Measurements from ENCODE around the gene PSG1. TPM values are rescaled to one million over a fixed set of nuclear protein-coding genes. Genes with fewer than 3 reads are reported as not detected.
A peak's percentile ranks its signal among the peaks of the same experiment; 100 is the strongest.
"Not testable (repeated sequence)": the region's sequence is repeated elsewhere in the genome, so short reads cannot be mapped to it uniquely, and the experiment has no call there.

Gene PSG1
- total and polyA plus RNA-seq, 4 experiments from 2014 or later: not detected

- H3K4me3 Mint-ChIP-seq: no peak overlapping the region
- Histone ChIP-seq H3K9me3 (ENCODE audit: control insufficient read depth in 1 of 2, low read length in 2 of 2) (no peaks in the 10 kb centered on the region), H3K27me3 (ENCODE audit: insufficient read depth, low read length) (no peaks in the 10 kb centered on the region), H3K36me3 (ENCODE audit: insufficient read depth, low read length) (no peaks in the 10 kb centered on the region), H3K4me3 (ENCODE audit: low read length in 2 of 2) (no peak overlapping the region), H3K4me1 (ENCODE audit: insufficient read depth, low read length) (no peaks in the 10 kb centered on the region), H3K27ac (ENCODE audit: low read depth, low read length) (no peak overlapping the region)
- H3K9me3 Mint-ChIP-seq: peaks cover 0 to 7% (median 2%) of the 10 kb centered on the region in 8 donors
- no peaks in the 10 kb centered on the region for H3K4me1 Mint-ChIP-seq
- no peaks in the 10 kb centered on the region for H3K36me3 Mint-ChIP-seq
- peaks cover 5 to 11% of the 10 kb centered on the region in 2 donors for H3K27me3 Mint-ChIP-seq
- POLR2A ChIA-PET (ENCODE audit: partially characterized antibody): no interaction called here
- no peak for DNase-seq
- CTCF ChIA-PET (ENCODE audit: partially characterized antibody): no interaction called here
- H3K27ac Mint-ChIP-seq: peak overlapping the region in 1 of 7 donors; percentile 51
- intact Hi-C loops (cut with micrococcal nuclease): no loop called here
Measured at GRCh38 chr19:42857544-42857867, 22.0 kb downstream of the PSG1 start.

DNA sequence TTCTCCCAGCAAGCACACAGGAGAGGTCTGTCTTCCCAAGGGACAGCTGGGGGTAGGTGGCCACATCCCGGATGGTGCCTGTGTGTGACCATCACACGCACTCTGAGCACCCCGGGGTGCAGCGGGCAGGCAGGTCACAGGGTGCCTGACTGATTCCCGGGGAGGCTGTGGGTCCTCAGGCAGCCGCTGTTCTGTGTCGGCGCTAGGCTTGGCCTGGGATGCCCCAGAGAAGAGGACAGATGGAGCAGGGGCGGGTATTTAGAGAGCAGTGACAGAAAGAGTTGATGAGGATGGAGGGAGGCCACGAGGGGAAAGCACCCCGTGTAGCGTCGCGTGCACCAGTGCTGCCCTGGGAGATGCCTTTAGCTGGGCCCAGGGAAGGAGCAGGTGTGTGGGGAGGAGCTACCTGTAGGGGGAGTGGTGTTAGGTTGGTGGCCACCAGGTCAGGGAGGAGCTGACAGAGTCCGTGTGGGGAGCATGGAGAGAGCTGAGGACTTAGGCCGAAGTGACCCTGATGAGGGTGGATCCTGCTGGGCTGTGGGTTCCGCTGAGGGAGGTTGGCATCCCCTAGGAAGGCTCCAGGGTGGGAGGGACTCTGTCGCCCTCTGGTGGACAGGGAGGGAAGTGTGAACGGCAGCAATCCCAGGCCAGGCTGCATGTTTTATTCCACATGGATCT lies 22.5 kb downstream of the PSG1 start:
- H3K27me3 Mint-ChIP-seq; CTCF ChIA-PET (ENCODE audit: partially characterized antibody); H3K36me3 Mint-ChIP-seq; H3K4me1 ChIP-seq (ENCODE audit: insufficient read depth, low read length); H3K9me3 ChIP-seq (ENCODE audit: control insufficient read depth in 1 of 2, low read length in 2 of 2); POLR2A ChIA-PET (ENCODE audit: partially characterized antibody); H3K4me3 ChIP-seq (ENCODE audit: low read length in 2 of 2); H3K9me3 Mint-ChIP-seq; H3K4me1 Mint-ChIP-seq; H3K36me3 ChIP-seq (ENCODE audit: insufficient read depth, low read length); H3K27ac Mint-ChIP-seq; intact Hi-C loops (cut with micrococcal nuclease); H3K27me3 ChIP-seq (ENCODE audit: insufficient read depth, low read length); H3K4me3 Mint-ChIP-seq; H3K27ac ChIP-seq (ENCODE audit: low read depth, low read length): not testable (repeated sequence)
- peak in 1 of 5 donors; percentile 2 for DNase-seq

- intact Hi-C loops (cut with micrococcal nuclease); CTCF ChIA-PET (ENCODE audit: partially characterized antibody); H3K4me3 Mint-ChIP-seq; H3K36me3 ChIP-seq (ENCODE audit: insufficient read depth, low read length); H3K4me3 ChIP-seq (ENCODE audit: low read length in 2 of 2); H3K27me3 Mint-ChIP-seq; H3K36me3 Mint-ChIP-seq; H3K9me3 Mint-ChIP-seq; H3K27ac ChIP-seq (ENCODE audit: low read depth, low read length); DNase-seq; H3K4me1 Mint-ChIP-seq; H3K4me1 ChIP-seq (ENCODE audit: insufficient read depth, low read length); H3K9me3 ChIP-seq (ENCODE audit: control insufficient read depth in 1 of 2, low read length in 2 of 2); POLR2A ChIA-PET (ENCODE audit: partially characterized antibody); H3K27me3 ChIP-seq (ENCODE audit: insufficient read depth, low read length): not testable (repeated sequence)
- H3K27ac Mint-ChIP-seq: peak overlapping the region in 1 of 7 donors; percentile 43
Measured at GRCh38 chr19:42854745-42855144, 24.8 kb downstream of the PSG1 start.

GRCh38 chr19:42853231-42853630 lies 26.3 kb downstream of the PSG1 start:
- DNase-seq; CTCF ChIA-PET (ENCODE audit: partially characterized antibody); H3K4me3 ChIP-seq (ENCODE audit: low read length in 2 of 2); H3K4me1 ChIP-seq (ENCODE audit: insufficient read depth, low read length); H3K27ac ChIP-seq (ENCODE audit: low read depth, low read length); H3K4me3 Mint-ChIP-seq; H3K4me1 Mint-ChIP-seq; H3K9me3 Mint-ChIP-seq; H3K36me3 ChIP-seq (ENCODE audit: insufficient read depth, low read length); H3K27me3 Mint-ChIP-seq; H3K27me3 ChIP-seq (ENCODE audit: insufficient read depth, low read length); POLR2A ChIA-PET (ENCODE audit: partially characterized antibody); H3K27ac Mint-ChIP-seq; H3K9me3 ChIP-seq (ENCODE audit: control insufficient read depth in 1 of 2, low read length in 2 of 2); H3K36me3 Mint-ChIP-seq; intact Hi-C loops (cut with micrococcal nuclease): not testable (repeated sequence)

DNA sequence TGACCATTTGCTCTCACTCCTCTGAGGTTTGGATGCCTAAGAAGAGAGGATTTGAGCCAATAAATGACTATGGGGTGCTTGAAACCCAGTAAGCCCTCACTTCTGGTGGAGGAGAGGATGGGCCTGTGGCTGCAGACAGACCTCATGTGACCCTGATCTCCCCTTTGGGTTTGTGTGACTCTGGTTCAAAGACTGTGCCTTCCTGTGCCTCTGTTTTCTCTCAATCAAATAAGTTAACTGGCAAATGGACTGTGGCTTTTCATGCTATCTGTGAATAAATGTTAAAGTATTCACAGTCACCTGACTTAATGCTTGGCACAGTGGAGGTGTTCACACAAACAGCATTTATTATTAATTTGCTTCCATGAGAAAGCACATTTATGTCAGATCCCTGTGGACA lies 26.7 kb downstream of the PSG1 start:
- H3K27ac ChIP-seq (ENCODE audit: low read depth, low read length); H3K36me3 ChIP-seq (ENCODE audit: insufficient read depth, low read length); H3K9me3 ChIP-seq (ENCODE audit: control insufficient read depth in 1 of 2, low read length in 2 of 2); H3K9me3 Mint-ChIP-seq; POLR2A ChIA-PET (ENCODE audit: partially characterized antibody); H3K36me3 Mint-ChIP-seq; H3K4me3 ChIP-seq (ENCODE audit: low read length in 2 of 2); H3K4me1 Mint-ChIP-seq; DNase-seq; CTCF ChIA-PET (ENCODE audit: partially characterized antibody); H3K4me1 ChIP-seq (ENCODE audit: insufficient read depth, low read length); H3K27me3 Mint-ChIP-seq; H3K4me3 Mint-ChIP-seq; intact Hi-C loops (cut with micrococcal nuclease); H3K27me3 ChIP-seq (ENCODE audit: insufficient read depth, low read length): not testable (repeated sequence)
- H3K27ac Mint-ChIP-seq: peak overlapping the region in 1 of 7 donors; percentile 19

GRCh38 chr19:42851718-42852280 lies 27.7 kb downstream of the PSG1 start:
- intact Hi-C loops (cut with micrococcal nuclease); H3K4me3 Mint-ChIP-seq; POLR2A ChIA-PET (ENCODE audit: partially characterized antibody); H3K27ac Mint-ChIP-seq; H3K27me3 Mint-ChIP-seq; H3K4me1 ChIP-seq (ENCODE audit: insufficient read depth, low read length); DNase-seq; H3K27me3 ChIP-seq (ENCODE audit: insufficient read depth, low read length); H3K9me3 Mint-ChIP-seq; H3K4me1 Mint-ChIP-seq; H3K27ac ChIP-seq (ENCODE audit: low read depth, low read length); H3K9me3 ChIP-seq (ENCODE audit: control insufficient read depth in 1 of 2, low read length in 2 of 2); H3K4me3 ChIP-seq (ENCODE audit: low read length in 2 of 2); H3K36me3 Mint-ChIP-seq; H3K36me3 ChIP-seq (ENCODE audit: insufficient read depth, low read length); CTCF ChIA-PET (ENCODE audit: partially characterized antibody): not testable (repeated sequence)

GRCh38 chr19:42850981-42851717 lies 28.4 kb downstream of the PSG1 start:
- POLR2A ChIA-PET (ENCODE audit: partially characterized antibody): no interaction called here
- Mint-ChIP-seq H3K9me3 (peaks cover 0 to 3% (median 0%) of the 10 kb centered on the region in 8 donors), H3K4me3 (no peak overlapping the region), H3K4me1 (no peaks in the 10 kb centered on the region), H3K36me3 (no peaks in the 10 kb centered on the region), H3K27ac (no peak overlapping the region), H3K27me3 (peaks cover 10% of the 10 kb centered on the region in 2 donors)
- Histone ChIP-seq H3K4me3 (ENCODE audit: low read length in 2 of 2) (no peak overlapping the region), H3K27me3 (ENCODE audit: insufficient read depth, low read length) (no peaks in the 10 kb centered on the region), H3K27ac (ENCODE audit: low read depth, low read length) (no peak overlapping the region), H3K9me3 (ENCODE audit: control insufficient read depth in 1 of 2, low read length in 2 of 2) (no peaks in the 10 kb centered on the region), H3K36me3 (ENCODE audit: insufficient read depth, low read length) (no peaks in the 10 kb centered on the region), H3K4me1 (ENCODE audit: insufficient read depth, low read length) (no peaks in the 10 kb centered on the region)
- no peak for DNase-seq
- CTCF ChIA-PET (ENCODE audit: partially characterized antibody): no interaction called here
- intact Hi-C loops (cut with micrococcal nuclease): no loop called here
